Measurements from ENCODE around the gene EIPR1. TPM values are rescaled to one million over a fixed set of nuclear protein-coding genes. Genes with fewer than 3 reads are reported as not detected.

The EIPR1 gene
- total RNA-seq, 2 experiments from 2014 or later, result 39.1 to 42.7 TPM

- POLR2A ChIA-PET, result no interaction called here
Observed at GRCh38 chr2:3405307-3405706, 27.7 kb upstream of the EIPR1 start.

GRCh38 chr2:3404349-3404894, 26.8 kb upstream of the EIPR1 start:
- ChIA-PET POLR2A (no interaction called here), CTCF (interaction anchor here (0.6 kb wide), 1 partner anchor 76 kb away, joined by 4 read pairs; no protein-coding TSS in a partner anchor)

More at GRCh38 chr2:3405307-3405706, 27.7 kb upstream of the EIPR1 start:
- CTCF ChIA-PET, result no interaction called here

- CTCF ChIA-PET, result interaction anchor here (0.6 kb wide), 1 partner anchor 77 kb away, joined by 4 read pairs; no protein-coding TSS in a partner anchor
- POLR2A ChIA-PET, result no interaction called here
Observed at GRCh38 chr2:3403587-3404334, 26.1 kb upstream of the EIPR1 start.

GRCh38 chr2:3399829-3400228, 22.2 kb upstream of the EIPR1 start:
- ChIA-PET CTCF (no interaction called here), POLR2A (no interaction called here)

GRCh38 chr2:3399381-3399780, 21.8 kb upstream of the EIPR1 start:
- POLR2A ChIA-PET, result no interaction called here
- CTCF ChIA-PET, result no interaction called here

- POLR2A ChIA-PET, result no interaction called here
- CTCF ChIA-PET, result no interaction called here
Observed at GRCh38 chr2:3398857-3399256, 21.2 kb upstream of the EIPR1 start.

GRCh38 chr2:3396920-3397559, 19.4 kb upstream of the EIPR1 start:
- POLR2A ChIA-PET, result interaction anchor here (0.6 kb wide), 1 partner anchor 776 kb away, joined by 3 read pairs; no protein-coding TSS in a partner anchor
- CTCF ChIA-PET, result no interaction called here

GRCh38 chr2:3392216-3392615, 14.6 kb upstream of the EIPR1 start:
- CTCF ChIA-PET, result no interaction called here
- POLR2A ChIA-PET, result interaction anchor here (1.0 kb wide), 1 partner anchor 13 kb away, joined by 3 read pairs; the partner anchor contains the start of gene TRAPPC12

GRCh38 chr2:3390041-3390440, 12.4 kb upstream of the EIPR1 start:
- CTCF ChIA-PET, result no interaction called here
- POLR2A ChIA-PET, result no interaction called here

GRCh38 chr2:3389193-3389592, 11.6 kb upstream of the EIPR1 start:
- ChIA-PET CTCF (no interaction called here), POLR2A (no interaction called here)

GRCh38 chr2:3388412-3388738, 10.8 kb upstream of the EIPR1 start:
- POLR2A ChIA-PET, result no interaction called here
- CTCF ChIA-PET, result no interaction called here

- ChIA-PET POLR2A (no interaction called here), CTCF (no interaction called here)
Observed at GRCh38 chr2:3387644-3388411, 10.2 kb upstream of the EIPR1 start.

GRCh38 chr2:3387011-3387410, 9.4 kb upstream of the EIPR1 start:
- POLR2A ChIA-PET, result no interaction called here
- CTCF ChIA-PET, result no interaction called here

- CTCF ChIA-PET, result no interaction called here
- POLR2A ChIA-PET, result no interaction called here
Observed at GRCh38 chr2:3386448-3386958, 8.9 kb upstream of the EIPR1 start.

- POLR2A ChIA-PET, result interaction anchor here (0.6 to 1.4 kb wide), 4 partner anchors 13 to 178 kb away, joined by 3 to 6 read pairs (median 4); partner anchors contain the start of gene RNASEH1
- CTCF ChIA-PET, result interaction anchor here (0.7 to 2.0 kb wide), 3 partner anchors 144 to 272 kb away, joined by 3 to 4 read pairs (median 4); no protein-coding TSS in a partner anchor
Observed at GRCh38 chr2:3379647-3380534, 2.3 kb upstream of the EIPR1 start, which contains the start of gene TRAPPC12. TSS of gene TRAPPC12 (plus strand) at chr2:3379694. CDS start at chr2:3387624, 7,930 bp downstream.

- POLR2A ChIA-PET, result interaction anchor here (1.0 to 1.4 kb wide), 3 partner anchors 13 to 179 kb away, joined by 3 to 4 read pairs (median 3); partner anchors contain the start of gene RNASEH1
Observed at GRCh38 chr2:3379339-3379646, 1.7 kb upstream of the EIPR1 start.

GRCh38 chr2:3377279-3377611, 373 bp downstream of the EIPR1 start:
- CTCF ChIA-PET, result no interaction called here
- POLR2A ChIA-PET, result interaction anchor here (0.6 to 1.9 kb wide), 3 partner anchors 154 to 274 kb away, joined by 3 to 8 read pairs (median 6); partner anchors contain the start of gene RNASEH1

More at GRCh38 chr2:3379339-3379646, 1.7 kb upstream of the EIPR1 start:
- CTCF ChIA-PET, result interaction anchor here (0.7 to 2.0 kb wide), 4 partner anchors 145 to 825 kb away, joined by 3 to 4 read pairs (median 4); no protein-coding TSS in a partner anchor

- ChIA-PET CTCF (no interaction called here), POLR2A (interaction anchor here (1.6 to 1.9 kb wide), 2 partner anchors 154 to 181 kb away, joined by 6 to 8 read pairs; partner anchors contain the start of gene RNASEH1)
Observed at GRCh38 chr2:3376821-3377220, 797 bp downstream of the EIPR1 start.
